ENCODE data around the gene TRMT61A.

The TRMT61A gene

GRCh38 chr14:103548463-103549351 is 19.7 kb downstream of the TRMT61A start:
- no peak for DNase-seq

- DNase-seq, result peak; percentile 73
These were observed 20.6 kb downstream of the TRMT61A start for GRCh38 chr14:103549361-103550311.

- no peak for DNase-seq
These were observed 21.7 kb downstream of the TRMT61A start for GRCh38 chr14:103550451-103551337.

- no peak for DNase-seq
These were observed 22.4 kb downstream of the TRMT61A start for GRCh38 chr14:103551338-103551762.

- DNase-seq, result no peak
These were observed 23.2 kb downstream of the TRMT61A start for GRCh38 chr14:103552011-103552845.

GRCh38 chr14:103552846-103553210 is 23.8 kb downstream of the TRMT61A start:
- DNase-seq, result no peak

- DNase-seq, result peak; percentile 1
These were observed 26.8 kb downstream of the TRMT61A start for GRCh38 chr14:103555559-103556337.

- DNase-seq, result peak; percentile 63
These were observed 28.2 kb downstream of the TRMT61A start for GRCh38 chr14:103556946-103557758.

GRCh38 chr14:103558071-103558882 is 29.3 kb downstream of the TRMT61A start:
- no peak for DNase-seq

GRCh38 chr14:103559766-103560165 is 30.8 kb downstream of the TRMT61A start:
- DNase-seq, result no peak

- no peak for DNase-seq
These were observed 31.7 kb downstream of the TRMT61A start for GRCh38 chr14:103560691-103561090.

GRCh38 chr14:103561381-103562178 is 32.6 kb downstream of the TRMT61A start:
- peak; percentile 72 for DNase-seq

- no peak for DNase-seq
These were observed 33.1 kb downstream of the TRMT61A start for GRCh38 chr14:103562179-103562428.

- peak; percentile 93 for DNase-seq
These were observed 33.6 kb downstream of the TRMT61A start, which contains the start of the genes BAG5 and COA8 for GRCh38 chr14:103562429-103563225. TSS of gene BAG5 (minus strand) at chr14:103562657. CDS start at chr14:103561164, 1,493 bp downstream. TSS of gene COA8 (plus strand) at chr14:103562960. CDS start at chr14:103563002, 42 bp downstream.

GRCh38 chr14:103563226-103563620 is 34.2 kb downstream of the TRMT61A start:
- no peak for DNase-seq

GRCh38 chr14:103563844-103564505 is 35.0 kb downstream of the TRMT61A start:
- no peak for DNase-seq

GRCh38 chr14:103568952-103569351 is 40.0 kb downstream of the TRMT61A start:
- DNase-seq, result no peak
